GM20000 (cell line): ENCODE measurements around the gene IL1R2.

Source experiments
- DNase-seq: peaks from one replicate; pipeline ENCODE4 v3.0.0; 2012; ENCODE audit warnings: low spot score
- TF ChIP-seq, protein P1 (sequence below): IDR thresholded peaks from 2 replicates; pipeline ENCODE4 v1.5.1; 2012; ENCODE audit warnings: mild to moderate bottlenecking, control low read depth; ENCODE audit errors: extremely low read depth, missing control alignments

IL1R2 gene

DNA sequence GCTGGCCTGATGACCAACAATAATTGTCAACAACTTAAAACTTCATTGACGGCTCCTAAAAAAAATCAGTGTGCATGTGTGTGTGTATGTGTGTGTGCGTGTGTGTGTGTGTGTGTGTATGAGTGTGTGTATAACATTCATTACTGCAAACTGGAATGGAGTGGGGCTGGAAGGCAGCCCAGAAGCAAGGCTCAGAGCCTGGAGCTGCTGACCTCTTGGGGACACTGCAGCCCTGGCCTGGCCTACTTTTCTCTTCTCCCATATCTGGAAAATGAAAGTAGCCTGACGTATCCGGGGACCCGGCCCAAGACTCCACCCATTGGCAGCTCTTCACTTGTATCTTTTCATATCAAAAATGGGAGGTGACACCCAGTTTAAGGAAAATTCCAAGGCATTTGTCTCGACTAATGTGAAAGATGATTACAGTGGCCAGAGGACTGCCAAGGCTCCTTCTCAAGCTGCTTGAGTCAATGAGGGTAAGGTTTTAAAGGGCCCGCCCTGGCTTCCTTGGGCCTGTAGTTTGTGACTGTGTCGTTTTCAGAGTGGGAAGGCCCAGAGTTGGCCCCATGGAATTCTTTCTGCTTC lies 78.4 kb downstream of the IL1R2 start:
- DNase-seq = no peak
- TF ChIP-seq, protein P1, sequence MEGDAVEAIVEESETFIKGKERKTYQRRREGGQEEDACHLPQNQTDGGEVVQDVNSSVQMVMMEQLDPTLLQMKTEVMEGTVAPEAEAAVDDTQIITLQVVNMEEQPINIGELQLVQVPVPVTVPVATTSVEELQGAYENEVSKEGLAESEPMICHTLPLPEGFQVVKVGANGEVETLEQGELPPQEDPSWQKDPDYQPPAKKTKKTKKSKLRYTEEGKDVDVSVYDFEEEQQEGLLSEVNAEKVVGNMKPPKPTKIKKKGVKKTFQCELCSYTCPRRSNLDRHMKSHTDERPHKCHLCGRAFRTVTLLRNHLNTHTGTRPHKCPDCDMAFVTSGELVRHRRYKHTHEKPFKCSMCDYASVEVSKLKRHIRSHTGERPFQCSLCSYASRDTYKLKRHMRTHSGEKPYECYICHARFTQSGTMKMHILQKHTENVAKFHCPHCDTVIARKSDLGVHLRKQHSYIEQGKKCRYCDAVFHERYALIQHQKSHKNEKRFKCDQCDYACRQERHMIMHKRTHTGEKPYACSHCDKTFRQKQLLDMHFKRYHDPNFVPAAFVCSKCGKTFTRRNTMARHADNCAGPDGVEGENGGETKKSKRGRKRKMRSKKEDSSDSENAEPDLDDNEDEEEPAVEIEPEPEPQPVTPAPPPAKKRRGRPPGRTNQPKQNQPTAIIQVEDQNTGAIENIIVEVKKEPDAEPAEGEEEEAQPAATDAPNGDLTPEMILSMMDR = no peak

DNA sequence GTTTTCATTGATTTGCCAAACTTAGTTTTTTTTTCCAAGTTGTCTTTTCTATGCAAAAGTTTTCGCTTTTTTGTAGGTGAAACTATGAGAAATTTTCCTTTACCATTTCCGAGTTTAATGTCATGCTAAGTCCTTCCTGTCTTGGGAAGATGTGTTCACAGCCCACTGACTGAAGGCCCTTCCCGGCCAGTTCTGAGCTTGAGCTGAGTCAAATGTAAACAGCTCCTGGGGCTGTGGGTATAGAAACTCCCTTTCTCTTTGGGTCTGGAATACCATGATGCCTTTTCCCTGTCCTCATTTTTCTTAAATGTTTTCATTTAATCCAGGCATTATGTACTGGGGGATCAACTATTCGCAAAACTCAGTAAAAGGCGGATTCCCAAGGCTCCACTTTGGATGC lies 81.0 kb downstream of the IL1R2 start:
- TF ChIP-seq, protein P1 = no peak
- DNase-seq = no peak

DNA sequence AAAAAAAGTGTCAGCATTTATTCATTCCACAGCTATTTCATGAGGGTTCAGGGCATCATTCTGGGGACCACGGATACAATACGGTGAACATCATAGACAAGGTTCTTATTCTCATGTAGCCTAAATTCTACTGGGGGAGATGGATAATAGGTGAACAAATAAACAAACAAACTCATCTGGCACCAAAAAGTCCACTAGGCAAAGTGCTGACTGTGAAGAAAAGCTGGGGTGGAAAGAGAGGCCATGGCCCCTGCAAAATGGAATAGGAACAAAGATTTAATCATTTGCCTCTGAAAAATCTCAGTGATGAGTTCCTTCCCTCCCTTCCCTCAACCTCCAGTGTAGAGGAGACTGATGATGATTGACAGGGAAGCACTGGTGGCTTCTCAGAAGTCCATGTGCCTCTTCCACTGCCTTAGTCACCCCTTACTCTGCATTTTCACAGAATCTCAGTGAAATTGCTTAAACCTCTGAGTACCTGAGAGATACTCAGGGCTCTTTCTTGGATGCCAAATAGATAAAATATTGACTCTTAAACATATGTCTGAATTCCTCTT lies 81.5 kb downstream of the IL1R2 start:
- DNase-seq = no peak
- TF ChIP-seq, protein P1 = no peak

DNA sequence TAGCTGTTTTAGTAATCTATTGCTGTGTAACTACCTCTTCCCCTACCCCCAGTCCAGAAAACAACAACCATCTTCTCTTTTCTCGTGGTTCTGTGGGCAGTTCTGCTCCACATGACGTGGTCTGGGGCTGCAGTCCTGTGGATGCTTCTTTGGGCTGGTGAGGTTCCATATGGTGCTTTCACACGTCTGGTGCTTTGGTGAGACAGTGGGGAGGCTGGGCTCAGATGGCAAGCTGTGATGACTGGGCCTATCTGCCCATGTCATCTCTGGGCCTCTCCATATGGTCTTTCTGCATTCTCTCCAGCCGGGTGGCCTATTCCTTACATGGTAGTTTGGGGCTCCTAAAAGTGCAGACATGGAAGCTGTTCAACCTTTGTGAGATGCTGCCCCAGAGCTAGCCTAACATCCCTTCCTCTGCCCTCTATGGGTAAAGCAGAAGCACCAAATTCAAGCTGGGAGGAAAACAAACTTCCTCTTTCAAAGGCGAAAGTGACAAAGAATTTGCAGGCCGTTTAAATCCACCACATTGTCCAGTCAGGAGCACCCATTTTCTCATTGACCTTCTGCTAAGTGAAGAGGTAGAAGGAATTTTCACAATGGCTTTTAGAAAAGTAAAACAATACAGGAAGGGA lies 82.5 kb downstream of the IL1R2 start:
- TF ChIP-seq, protein P1 = no peak
- no peak for DNase-seq

DNA sequence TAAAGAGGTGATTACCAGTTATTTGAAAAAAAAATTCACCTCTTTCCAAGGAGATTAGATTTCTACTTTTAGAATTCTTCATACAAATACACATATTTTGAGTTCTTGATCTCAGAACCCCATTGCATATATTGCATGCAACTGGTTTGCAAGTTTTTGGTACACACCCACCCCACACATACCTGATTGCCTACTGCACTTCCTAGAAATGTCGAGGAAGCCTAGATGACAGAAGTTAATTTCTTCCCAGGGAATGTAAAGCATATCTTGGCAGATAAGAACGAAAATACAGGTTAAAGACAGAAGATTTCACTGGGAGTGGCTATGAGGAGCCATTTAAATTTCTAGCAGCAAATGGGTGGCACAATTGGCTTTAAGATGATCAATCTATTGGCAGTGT lies 83.7 kb downstream of the IL1R2 start:
- no peak for DNase-seq
- TF ChIP-seq, protein P1 = no peak

DNA sequence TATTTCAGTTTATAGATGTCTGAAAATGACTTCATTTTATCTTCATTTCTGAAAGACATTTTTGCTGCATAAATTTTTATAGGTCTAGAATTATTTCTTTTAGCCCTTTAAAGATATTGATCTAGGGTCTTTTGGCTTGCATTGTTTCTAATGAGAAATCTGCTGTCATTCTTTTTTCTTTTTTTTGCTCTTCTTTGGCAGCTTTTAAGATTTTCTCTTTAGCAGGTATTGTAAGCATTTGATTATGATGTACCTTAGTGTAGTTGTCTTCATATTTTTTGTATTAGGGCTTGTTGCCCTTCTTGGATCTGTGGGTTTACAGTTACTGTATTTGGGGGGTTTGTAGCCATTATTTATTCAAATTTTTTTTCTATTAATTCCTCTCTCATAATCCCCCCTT lies 84.8 kb downstream of the IL1R2 start:
- TF ChIP-seq, protein P1 = no peak
- DNase-seq = no peak
